Muscle of leg (tissue), 11 donors: Measurements from ENCODE around the gene SALL4. TPM values are rescaled to one million over a fixed set of nuclear protein-coding genes. Genes with fewer than 3 reads are reported as not detected.
"Not testable (repeated sequence)": the region's sequence is repeated elsewhere in the genome, so short reads cannot be mapped to it uniquely, and the experiment has no call there.

Source experiments
- DNase-seq: peaks from one replicate; pipeline ENCODE4 v3.0.0; 2013
- H3K27ac ChIP-seq: one replicate; pipeline ENCODE4 v1.5.1; 2013; ENCODE audit warnings: mild to moderate bottlenecking, low read length, control low read depth
- H3K27me3 ChIP-seq: one replicate; pipeline ENCODE4 v1.6.1; 2013; ENCODE audit warnings: low read length; ENCODE audit not compliant: control insufficient read depth, insufficient read depth
- H3K36me3 ChIP-seq: one replicate; pipeline ENCODE4 v1.6.1; 2013; ENCODE audit warnings: low read length; ENCODE audit not compliant: control insufficient read depth, insufficient read depth
- H3K4me1 ChIP-seq: one replicate; pipeline ENCODE4 v1.6.1; 2013; ENCODE audit warnings: low read length; ENCODE audit not compliant: control insufficient read depth, insufficient read depth
- H3K4me3 ChIP-seq: one replicate; pipeline ENCODE4 v1.5.1; 2013; ENCODE audit warnings: low read length, control low read depth
- H3K9me3 ChIP-seq: replicated peaks from 2 replicates; pipeline ENCODE4 v1.6.1; 2013; ENCODE audit warnings: low read depth, low read length; ENCODE audit not compliant: control insufficient read depth
- WGBS: methylation state at CpG from one replicate; pipeline ENCODE4 v1.1.5; 2013; ENCODE audit warnings: missing lambda C conversion rate; ENCODE audit not compliant: insufficient coverage; 5-methylcytosine and 5-hydroxymethylcytosine counted together
- polyA plus RNA-seq, 8 donors: library from polyadenylated mRNA; unstranded; fragments of 120-200 nt; gene quantifications; one replicate each; pipeline versions ENCODE4 v1.2.1 to v1.2.3, GENCODE V29; 2013; ENCODE audit warnings: inconsistent platforms in 1 of 8, low replicate concordance in 1 of 8; ENCODE audit not compliant: insufficient read length in 8 of 8, insufficient read depth in 1 of 8
- total RNA-seq: library from RNA; stranded (reverse); fragments of 120-200 nt; gene quantifications from one replicate; pipeline ENCODE4 v1.2.4, GENCODE V29; 2013

SALL4 gene
- total and polyA plus RNA-seq, 9 donors = 0.15 to 1.4 (median 0.18) TPM

GRCh38 chr20:51738877-51739447, 63.4 kb downstream of the SALL4 start:
- no peak overlapping the region for H3K27ac ChIP-seq
- peaks cover 31% of the 10 kb centered on the region for H3K4me1 ChIP-seq
- H3K9me3 ChIP-seq = no peaks in the 10 kb centered on the region
- WGBS = 91% methylated on average over 6 of the region's 12 CpGs
- no peaks in the 10 kb centered on the region for H3K27me3 ChIP-seq
- H3K36me3 ChIP-seq = no peaks in the 10 kb centered on the region
- no peak for DNase-seq
- H3K4me3 ChIP-seq = no peak overlapping the region

- WGBS = 92% methylated on average over 11 of the region's 15 CpGs
- H3K27me3 ChIP-seq, H3K36me3 ChIP-seq, H3K4me3 ChIP-seq, H3K27ac ChIP-seq, H3K9me3 ChIP-seq, DNase-seq: not testable (repeated sequence)
- peaks cover 31% of the 10 kb centered on the region for H3K4me1 ChIP-seq
Measured at GRCh38 chr20:51738261-51738660, 64.1 kb downstream of the SALL4 start.

DNA sequence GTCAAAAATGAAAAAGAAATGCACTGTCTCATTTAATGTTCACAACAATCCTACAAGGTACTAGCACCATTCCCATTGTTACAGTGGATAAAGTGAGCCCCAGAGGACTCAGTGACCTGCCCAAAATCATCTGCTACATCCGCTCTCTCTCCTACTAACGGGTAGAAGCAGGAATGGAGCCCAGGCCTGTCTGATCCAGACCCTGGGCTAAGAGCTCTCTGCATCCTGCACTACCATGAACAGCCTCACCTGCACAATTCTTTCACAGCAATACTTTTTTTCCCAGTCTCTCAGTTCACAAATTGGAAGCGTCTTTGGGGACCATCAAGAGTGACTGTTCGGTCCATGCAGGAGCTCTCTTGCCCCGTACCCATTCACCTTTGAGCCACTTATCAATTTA, 65.4 kb downstream of the SALL4 start:
- WGBS = 57% methylated on average over 5 of the region's 5 CpGs
- no peaks in the 10 kb centered on the region for H3K9me3 ChIP-seq

GRCh38 chr20:51735728-51736600, 66.4 kb downstream of the SALL4 start:
- H3K4me1 ChIP-seq = peaks cover 30% of the 10 kb centered on the region
- H3K4me3 ChIP-seq = no peak overlapping the region
- peak; percentile 41 for DNase-seq
- no peaks in the 10 kb centered on the region for H3K9me3 ChIP-seq
- no peaks in the 10 kb centered on the region for H3K27me3 ChIP-seq
- WGBS = 61% methylated on average over 10 of the region's 11 CpGs
- H3K27ac ChIP-seq = peak overlapping the region; percentile 55
- H3K36me3 ChIP-seq = no peaks in the 10 kb centered on the region

More for the DNA sequence above, 65.4 kb downstream of the SALL4 start:
- Histone ChIP-seq H3K36me3 (no peaks in the 10 kb centered on the region), H3K27ac (no peak overlapping the region), H3K4me3 (no peak overlapping the region), H3K4me1 (peaks cover 27% of the 10 kb centered on the region), H3K27me3 (no peaks in the 10 kb centered on the region)
- DNase-seq = no peak

DNA sequence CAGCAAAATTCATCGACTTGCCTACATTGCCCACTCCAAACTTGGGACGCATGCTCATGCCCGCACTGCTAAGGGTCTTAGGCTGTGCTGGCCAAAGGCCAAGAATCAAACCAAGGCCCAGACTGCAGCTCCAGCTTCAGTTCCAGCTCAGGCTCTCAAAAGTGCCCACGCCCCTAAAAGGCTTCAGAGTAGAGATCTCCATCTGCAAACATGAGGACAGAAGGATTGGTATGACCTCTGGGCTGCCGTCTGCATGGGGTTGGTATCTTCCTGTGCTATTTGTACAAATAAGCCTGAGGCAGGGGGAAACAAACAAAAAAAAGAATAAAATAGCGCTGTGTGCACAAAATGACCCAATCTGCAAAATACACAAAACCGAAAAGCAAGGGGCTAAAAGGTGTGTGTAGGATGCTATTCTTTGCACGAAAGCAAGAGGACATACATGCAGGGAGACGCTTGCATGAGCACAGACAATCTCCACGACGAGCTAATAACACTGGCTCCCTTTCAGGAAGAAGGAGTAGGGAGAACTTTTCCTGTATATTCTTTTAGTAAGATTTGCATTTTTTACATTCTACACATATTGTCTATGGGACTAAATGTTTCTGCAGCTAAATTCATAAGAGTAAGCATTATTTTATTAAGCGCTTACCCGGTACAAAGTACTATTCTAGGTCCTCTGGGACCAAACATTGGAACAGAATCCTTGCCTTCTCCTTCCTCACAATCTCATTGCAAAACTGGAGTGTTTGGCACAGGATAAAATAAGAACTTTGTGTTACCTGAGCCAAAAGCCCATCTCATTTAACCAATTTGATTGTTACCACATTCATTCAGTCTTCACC, 67.2 kb downstream of the SALL4 start:
- Histone ChIP-seq H3K27ac (peak overlapping the region; percentile 55), H3K27me3 (no peaks in the 10 kb centered on the region), H3K4me1 (peaks cover 33% of the 10 kb centered on the region), H3K9me3 (no peaks in the 10 kb centered on the region), H3K4me3 (no peak overlapping the region), H3K36me3 (no peaks in the 10 kb centered on the region)
- peak; percentile 61 for DNase-seq
- WGBS = 85% methylated on average over 4 of the region's 13 CpGs

DNA sequence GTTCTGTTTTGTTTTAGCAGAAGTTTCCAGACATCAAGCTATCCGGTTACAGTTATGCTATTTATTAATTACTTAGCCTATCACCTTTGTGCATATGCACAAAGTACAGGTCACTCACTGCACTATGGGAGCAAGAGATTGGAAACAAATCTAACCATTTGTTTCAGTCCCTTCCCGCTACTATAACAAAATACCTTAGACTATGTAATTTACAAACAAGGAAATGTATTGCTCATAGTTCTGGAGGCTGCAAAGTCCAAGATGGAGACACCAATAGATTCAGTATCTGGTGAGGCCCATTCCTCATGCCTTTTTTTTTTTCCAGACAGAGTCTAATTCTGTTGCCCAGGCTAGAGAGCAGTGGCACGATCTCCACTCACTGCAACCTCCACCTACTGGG, 69.3 kb downstream of the SALL4 start:
- 100% methylated on average over 1 of the region's 3 CpGs for WGBS

More for the DNA sequence above, 69.3 kb downstream of the SALL4 start:
- Histone ChIP-seq H3K27ac (peak overlapping the region; percentile 94), H3K36me3 (peaks cover 1% of the 10 kb centered on the region), H3K27me3 (no peaks in the 10 kb centered on the region), H3K4me1 (peaks cover 35% of the 10 kb centered on the region), H3K4me3 (no peak overlapping the region), H3K9me3 (no peaks in the 10 kb centered on the region)
- no peak for DNase-seq

Other genes starting within 250 kb of the SALL4 start
- 39.4 TPM for gene ATP9A, start 34.1 kb downstream of the SALL4 start, total RNA-seq
- gene ATP9A, start 34.1 kb downstream of the SALL4 start, polyA plus RNA-seq = 10 to 100 TPM; 45.6 to 79.4 (median 51.2) TPM